Erythroblast (primary cell): ENCODE data around the gene MAP1LC3B2.
"Not testable (repeated sequence)": the region's sequence is repeated elsewhere in the genome, so short reads cannot be mapped to it uniquely, and the experiment has no call there.

Experiments used
- DNase-seq, 2 experiments: peaks; one replicate each; lab custom pipeline; 2025; lab: John Stamatoyannopoulos, UW
- GATA1 ChIP-seq: IDR thresholded peaks from 2 replicates; pipeline ENCODE4 v1.6.1; 2011; ENCODE audit warnings: low read depth, mild to moderate bottlenecking, control low read depth, low read length, moderate library complexity
- POLR2A ChIP-seq: IDR thresholded peaks from 2 replicates; pipeline ENCODE4 v1.6.1; 2011; ENCODE audit warnings: mild to moderate bottlenecking, low read length

MAP1LC3B2 gene

DNA sequence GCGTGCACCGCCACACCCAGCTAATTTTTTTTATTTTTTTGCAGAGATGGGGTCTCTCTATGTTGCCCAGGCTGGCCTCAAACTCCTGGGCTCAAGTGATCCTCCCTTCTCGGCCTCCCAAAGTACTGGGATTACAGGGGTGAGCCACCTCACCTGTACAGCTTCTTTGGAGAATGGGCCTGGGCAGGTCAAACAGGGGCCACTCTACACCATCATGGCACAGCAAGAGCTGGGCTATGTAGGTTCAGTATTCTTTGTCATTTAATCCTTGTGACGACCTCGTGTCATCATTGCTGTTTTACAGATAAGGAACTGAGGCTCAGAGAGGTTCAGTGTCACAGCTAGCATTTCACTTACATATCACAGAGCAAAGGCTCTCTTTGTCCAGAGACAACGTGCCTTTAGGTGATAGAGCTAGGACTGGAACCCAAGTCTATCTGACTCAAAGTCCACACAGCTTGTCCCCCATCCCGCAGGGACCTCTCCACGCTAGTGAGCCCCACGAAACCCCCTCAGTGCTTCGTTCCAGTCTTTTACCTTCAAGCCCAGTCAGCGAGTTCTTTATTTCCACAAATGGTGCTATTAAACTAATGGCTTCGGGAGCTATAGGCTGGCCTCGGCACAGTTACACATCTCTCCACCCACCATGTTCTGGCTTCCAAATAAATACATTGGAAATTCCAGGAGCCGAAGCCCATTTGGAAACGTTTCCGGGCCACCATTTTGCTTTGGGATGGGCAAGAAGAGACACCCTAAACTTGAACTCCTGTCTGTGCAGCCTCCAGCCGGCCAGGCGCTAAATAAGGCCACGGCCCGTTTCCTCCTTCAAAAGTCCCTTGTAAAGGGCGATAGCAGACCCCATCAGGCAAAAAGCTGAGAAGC is 660 bp upstream of the MAP1LC3B2 start:
- DNase-seq: peak; percentile 73 to 80
- TF ChIP-seq POLR2A (peak; percentile 14), GATA1 (no peak)

DNA sequence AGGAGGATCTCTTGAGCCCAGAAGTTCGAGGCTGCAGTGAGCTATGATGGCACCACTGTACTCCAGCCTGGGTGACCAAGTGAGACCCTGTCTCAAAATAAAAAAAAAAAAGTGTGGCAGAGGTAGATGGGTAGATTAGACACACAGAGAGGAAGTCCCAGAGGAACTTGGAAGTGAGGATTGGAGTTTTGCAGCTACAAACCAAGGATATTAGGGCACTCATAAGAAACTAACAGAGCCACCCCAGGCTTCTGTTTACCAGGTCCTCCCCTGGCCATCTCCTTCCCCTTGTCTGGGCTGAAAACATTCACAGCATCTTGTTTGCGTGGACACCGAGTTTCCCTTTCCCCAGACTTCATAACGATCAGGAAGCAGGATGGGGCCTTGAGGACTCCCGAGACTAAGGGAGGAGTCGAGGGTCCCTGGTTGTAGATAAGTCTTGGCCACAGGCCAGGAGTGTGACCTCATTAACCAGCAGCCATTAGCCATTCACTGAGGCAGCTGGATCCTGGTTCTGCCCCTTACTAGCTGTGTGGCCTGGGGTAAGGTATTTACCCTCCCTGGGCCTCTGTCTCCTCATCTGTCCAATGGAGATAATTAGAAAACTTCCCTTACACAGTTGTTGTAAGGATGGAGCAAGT is 2.1 kb downstream of the MAP1LC3B2 start:
- peak; percentile 81 to 85 for DNase-seq
- no peak for TF ChIP-seq POLR2A
- no peak for TF ChIP-seq GATA1

DNA sequence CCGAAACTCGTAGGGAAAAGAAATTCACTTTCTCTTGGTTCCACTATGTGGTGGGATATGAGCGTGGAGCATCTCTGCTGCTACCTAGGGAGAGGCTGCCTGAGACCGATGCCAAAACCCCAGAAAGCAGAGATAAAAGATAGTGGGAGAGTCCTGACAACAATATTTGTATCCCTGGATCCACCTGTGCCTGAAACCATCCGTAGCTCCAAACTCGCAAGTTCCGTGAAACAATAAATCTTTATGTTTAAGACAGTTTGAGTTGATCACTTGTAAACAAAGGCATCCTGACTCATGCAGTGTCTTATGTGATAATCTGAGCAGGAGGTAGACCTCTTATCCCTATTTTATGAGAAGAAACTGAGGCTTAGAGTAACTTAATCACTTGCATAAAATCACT is 2.9 kb downstream of the MAP1LC3B2 start:
- TF ChIP-seq GATA1 (no peak), POLR2A (no peak)
- no peak for DNase-seq

DNA sequence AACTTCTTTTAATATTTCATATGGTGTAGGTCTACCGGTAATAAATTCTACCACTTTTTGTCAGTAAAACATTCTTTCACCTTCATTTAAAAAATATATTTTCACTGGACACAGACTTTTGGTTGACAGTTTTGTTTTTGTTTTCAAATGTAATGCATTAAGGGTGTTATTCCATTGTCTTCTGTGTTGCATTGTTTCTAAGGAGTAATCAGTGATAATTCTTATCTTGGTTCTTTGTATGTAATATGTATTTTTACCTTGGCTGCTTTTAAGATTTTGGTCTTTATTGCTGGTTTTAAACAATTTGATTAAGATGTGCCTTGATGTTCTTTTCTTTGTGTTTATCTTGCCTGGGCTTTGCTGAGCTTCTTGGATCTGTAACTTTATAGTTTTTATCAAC is 4.1 kb downstream of the MAP1LC3B2 start:
- no peak for TF ChIP-seq GATA1

DNA sequence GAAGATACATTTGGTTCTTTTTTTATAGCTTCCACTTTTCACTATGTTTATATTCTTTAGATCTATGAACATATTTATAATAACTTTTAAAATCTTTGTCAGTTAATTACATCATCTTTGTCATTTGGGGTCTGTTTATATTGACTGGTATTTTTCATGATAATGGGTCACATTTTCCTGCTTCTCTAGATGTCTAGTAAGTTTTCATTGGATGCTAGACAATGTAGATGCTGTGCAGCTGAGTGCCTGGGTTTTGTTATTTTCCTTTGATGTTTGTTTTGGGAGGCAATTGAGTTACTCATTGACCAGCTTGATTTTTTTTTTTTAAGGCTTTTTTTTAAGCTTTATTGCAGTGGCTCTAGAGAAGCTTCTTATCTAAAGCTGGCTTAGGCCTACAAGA is 4.9 kb downstream of the MAP1LC3B2 start:
- peak in 1 of 2 experiments; percentile 9 for DNase-seq
- TF ChIP-seq GATA1 (no peak), POLR2A (no peak)

More for the DNA sequence above, 4.1 kb downstream of the MAP1LC3B2 start:
- DNase-seq: peak in 1 of 2 experiments; percentile 9

DNA sequence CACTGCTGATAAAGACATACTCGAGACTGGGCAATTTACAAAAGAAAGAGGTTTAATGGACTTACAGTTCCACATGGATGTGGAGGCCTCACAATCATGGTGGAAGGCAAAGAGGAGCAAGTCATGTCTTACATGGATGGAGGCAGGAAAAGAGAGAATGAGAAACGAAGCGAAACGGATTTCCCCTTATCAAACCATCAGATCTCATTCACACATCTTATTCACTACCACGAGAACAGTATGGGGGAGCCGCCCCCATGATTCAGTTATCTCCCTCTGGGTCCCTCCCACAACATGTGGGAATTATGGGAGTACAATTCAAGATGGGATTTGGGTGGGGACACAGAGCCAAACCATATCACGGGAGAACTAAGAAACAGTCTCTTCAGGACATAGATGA is 6.0 kb downstream of the MAP1LC3B2 start:
- DNase-seq: not testable (repeated sequence)

DNA sequence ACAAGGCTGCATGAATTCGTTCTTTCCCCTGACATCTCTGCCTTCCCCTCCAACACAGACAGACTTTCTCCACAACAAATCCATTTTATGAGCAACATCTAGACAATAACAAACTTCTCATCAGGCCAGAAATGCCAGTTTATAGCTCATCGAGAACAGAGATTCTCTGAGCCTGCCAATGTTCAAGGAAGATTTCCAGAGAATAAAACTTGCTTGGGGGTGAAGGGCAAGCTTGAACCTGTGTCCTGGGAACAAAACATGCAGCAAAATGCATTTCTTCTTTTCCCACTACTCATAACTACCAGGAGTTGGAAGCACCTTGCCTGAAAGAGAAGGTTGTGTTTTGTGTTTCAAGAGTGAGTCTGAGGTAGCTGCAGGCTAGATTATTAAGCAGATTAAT is 6.8 kb downstream of the MAP1LC3B2 start:
- DNase-seq: no peak
- no peak for TF ChIP-seq POLR2A

DNA sequence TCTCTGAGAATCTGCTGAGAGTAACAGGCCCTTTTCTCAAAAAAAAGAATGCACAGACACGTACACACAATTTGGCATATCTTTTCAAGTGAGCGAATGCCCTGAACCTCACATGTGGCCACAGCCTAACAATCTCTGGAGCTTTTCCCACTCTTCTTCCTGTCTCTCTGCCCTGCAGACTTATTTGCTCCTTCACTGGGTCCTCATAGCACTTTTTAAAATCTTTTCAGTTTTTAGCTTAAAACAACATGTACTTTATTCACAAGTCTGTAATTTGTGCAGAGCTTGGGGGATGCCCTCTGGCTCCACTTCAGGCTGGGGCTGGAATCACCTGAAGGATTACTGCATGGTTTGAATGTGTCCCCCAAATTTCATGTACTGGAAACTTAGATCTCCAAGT is 9.0 kb downstream of the MAP1LC3B2 start:
- DNase-seq: no peak
- TF ChIP-seq POLR2A: no peak
- TF ChIP-seq GATA1: no peak

DNA sequence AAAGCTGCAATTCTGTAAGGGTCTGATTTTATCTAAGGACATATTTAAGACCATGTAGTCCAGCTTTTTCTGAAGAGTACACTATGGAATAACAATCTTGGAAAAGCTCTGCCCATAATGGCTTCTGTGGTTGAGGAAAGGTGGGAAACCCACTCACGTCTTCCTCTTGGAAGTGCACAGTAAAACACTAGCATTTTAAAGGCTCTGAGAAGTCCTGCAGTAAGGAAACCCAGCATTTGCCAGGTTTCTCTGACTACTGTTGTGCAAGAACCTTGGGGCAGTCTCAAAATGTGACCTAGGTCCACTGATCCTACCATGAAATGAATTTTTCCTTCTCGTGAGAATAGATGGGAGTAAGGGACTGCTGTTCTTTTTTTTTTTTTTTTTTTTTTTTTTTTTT is 11.9 kb downstream of the MAP1LC3B2 start:
- no peak for DNase-seq
- no peak for TF ChIP-seq GATA1
- no peak for TF ChIP-seq POLR2A

DNA sequence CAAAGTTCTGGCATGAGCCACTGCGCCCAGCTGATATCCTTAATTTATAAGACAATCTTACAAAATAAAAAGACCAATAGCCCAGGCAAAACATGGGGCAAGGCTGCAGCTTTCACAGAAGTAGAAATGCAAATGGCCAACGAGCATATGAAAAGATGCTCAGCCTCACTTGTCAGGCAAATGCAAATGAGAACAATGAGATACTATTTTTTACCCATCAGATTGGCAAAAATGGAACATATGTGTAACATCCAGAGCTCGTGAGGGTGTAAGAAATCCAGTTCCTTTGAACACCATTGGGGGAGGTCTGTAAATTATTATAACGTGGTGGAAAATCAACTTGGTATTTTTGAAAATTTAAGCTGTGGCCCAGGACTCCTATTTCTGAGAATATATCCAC is 14.6 kb downstream of the MAP1LC3B2 start:
- no peak for TF ChIP-seq POLR2A
- TF ChIP-seq GATA1: no peak
- DNase-seq: no peak

DNA sequence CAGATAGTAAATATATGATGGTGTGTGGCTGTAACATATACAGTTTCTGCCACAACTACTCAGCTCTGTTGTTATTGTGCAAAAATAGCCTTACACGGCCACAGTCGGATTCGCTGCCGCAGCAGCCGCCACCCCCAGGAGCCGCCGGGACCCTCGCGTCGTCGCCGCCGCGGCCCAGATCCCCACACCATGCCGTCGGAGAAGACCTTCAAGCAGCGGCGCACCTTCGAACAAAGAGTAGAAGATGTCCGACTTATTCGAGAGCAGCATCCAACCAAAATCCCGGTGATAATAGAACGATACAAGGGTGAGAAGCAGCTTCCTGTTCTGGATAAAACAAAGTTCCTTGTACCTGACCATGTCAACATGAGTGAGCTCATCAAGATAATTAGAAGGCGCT is 16.6 kb downstream of the MAP1LC3B2 start:
- DNase-seq: not testable (repeated sequence)

DNA sequence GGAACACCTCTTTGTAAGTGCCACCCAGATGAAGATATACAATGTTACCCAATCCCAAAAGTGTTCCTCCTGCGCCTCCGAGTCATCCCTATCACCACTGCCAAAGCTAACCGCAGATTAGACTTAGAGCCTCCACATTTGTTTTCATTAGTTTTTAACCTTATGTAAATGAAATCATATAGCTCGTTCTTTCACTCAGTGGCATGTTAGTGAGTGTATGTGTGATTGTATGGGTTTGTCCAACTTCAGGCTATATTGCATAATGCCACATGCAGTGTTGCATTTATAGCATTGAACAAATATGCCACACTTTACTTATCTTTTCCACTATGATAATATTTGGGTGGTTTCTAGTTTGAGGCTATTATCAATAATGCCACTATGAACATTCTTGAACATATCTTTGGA is 18.0 kb downstream of the MAP1LC3B2 start:
- TF ChIP-seq GATA1: no peak
- no peak for TF ChIP-seq POLR2A
- peak in 1 of 2 experiments; percentile 45 for DNase-seq

DNA sequence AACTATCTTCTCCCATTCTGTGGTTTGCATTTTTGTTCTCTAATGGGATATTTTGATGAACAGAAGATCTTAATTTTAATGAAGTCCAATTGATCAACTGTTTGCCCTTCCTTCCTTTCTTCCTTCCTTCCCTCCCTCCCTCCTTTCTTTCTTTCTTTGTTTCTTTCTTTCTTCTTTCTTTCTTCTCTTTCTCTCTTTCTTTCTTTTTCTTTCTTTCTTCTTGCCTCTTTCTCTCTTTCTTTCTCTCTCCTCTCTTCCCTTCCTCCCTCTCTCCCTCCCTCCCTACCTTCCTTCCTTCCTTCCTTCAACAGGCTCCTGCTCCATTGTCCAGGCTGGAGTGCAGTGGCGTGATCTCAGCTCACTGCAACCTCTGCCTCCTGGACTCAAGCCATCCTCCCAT is 18.9 kb downstream of the MAP1LC3B2 start:
- TF ChIP-seq POLR2A (no peak), GATA1 (no peak)
- no peak for DNase-seq

DNA sequence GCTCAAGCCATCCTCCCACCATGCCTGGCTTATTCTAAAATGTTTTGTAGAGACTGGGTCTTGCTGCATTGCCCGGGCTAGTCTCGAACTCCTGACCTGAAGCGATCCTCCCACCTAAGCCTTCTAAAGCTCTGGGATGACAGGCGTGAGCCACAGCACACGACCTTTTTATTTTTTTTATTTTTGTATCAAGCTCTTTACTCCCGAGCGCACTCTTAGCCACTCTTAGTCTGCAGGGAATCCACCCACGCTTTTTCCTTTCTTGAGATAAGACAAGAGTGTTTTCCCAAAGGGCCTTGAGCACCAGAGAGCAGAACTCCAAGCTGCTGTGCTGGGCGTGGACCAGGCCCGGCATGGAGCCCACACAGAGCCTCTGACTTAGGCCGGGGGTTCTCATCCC is 23.4 kb downstream of the MAP1LC3B2 start:
- TF ChIP-seq POLR2A (no peak), GATA1 (no peak)
- DNase-seq: no peak

DNA sequence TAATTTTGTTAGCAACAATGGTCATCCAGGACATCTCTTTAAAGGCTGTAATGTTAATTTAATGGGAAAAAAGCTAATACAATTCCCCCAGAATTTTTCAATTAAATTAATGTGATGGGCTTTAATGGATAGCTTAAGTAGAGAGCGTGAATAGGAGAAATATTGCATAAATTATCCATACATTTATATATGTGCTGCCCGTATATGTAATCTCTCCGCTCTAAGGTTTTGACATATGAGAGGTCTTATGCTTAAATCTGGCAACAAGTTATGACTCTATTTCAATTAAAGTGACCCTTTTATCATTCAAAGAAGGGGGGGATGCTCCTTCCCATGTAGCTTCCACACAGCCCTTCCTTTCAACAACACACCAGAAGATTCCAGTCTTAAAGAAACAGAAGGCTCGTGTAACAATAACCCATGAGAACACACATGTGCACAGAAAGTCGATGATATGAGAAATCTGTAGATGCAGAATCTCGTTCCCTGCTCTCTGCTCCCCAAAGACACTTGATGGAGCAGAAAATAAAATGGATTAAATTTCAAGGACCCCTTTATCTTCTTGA is 24.0 kb downstream of the MAP1LC3B2 start:
- TF ChIP-seq POLR2A: no peak
- no peak for TF ChIP-seq GATA1

More for the DNA sequence above, 24.0 kb downstream of the MAP1LC3B2 start:
- DNase-seq: no peak
